ENCODE data around the gene NPPA.

Gene NPPA

DNA sequence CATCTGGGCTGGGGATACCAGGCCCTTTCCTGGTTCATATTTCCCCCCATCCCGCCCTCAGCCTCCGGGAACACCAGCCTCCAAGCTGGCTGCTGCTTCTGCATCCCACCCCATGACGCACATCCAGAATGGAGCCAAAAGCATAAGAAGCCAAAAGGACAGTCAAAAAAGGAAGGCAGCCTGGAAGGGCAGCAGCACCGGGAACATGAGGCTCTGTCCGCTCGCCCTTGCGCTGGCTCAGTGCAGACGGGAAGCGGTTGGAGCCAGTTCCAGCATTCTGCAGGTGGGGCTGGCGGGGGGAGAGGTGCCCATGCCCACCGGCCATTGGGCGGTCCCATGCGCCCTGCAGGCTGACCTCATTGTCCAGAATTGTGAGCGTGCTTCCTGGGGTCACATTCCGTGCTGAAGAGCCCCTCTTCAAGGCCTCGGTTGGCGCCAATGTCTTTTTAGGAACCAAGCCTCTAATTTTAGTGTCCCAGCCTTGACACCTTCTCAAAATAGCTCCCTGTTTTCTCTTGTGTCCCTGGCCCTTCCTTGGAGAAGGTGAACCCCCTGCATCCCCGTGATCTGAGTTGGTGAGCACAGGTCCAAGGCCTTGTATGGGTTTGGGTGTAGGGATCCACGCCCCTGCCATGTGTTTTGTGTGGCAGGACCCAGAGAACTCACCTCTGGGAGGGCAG lies 39.5 kb upstream of the NPPA start:
- no peak for DNase-seq (ENCODE audit: insufficient read length, low spot score)
- TF ChIP-seq, protein P1, sequence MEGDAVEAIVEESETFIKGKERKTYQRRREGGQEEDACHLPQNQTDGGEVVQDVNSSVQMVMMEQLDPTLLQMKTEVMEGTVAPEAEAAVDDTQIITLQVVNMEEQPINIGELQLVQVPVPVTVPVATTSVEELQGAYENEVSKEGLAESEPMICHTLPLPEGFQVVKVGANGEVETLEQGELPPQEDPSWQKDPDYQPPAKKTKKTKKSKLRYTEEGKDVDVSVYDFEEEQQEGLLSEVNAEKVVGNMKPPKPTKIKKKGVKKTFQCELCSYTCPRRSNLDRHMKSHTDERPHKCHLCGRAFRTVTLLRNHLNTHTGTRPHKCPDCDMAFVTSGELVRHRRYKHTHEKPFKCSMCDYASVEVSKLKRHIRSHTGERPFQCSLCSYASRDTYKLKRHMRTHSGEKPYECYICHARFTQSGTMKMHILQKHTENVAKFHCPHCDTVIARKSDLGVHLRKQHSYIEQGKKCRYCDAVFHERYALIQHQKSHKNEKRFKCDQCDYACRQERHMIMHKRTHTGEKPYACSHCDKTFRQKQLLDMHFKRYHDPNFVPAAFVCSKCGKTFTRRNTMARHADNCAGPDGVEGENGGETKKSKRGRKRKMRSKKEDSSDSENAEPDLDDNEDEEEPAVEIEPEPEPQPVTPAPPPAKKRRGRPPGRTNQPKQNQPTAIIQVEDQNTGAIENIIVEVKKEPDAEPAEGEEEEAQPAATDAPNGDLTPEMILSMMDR (IDR thresholded peaks at IDR 0.05; ENCODE audit: insufficient read depth, missing control alignments), result no peak
- no peak for FAIRE-seq

DNA sequence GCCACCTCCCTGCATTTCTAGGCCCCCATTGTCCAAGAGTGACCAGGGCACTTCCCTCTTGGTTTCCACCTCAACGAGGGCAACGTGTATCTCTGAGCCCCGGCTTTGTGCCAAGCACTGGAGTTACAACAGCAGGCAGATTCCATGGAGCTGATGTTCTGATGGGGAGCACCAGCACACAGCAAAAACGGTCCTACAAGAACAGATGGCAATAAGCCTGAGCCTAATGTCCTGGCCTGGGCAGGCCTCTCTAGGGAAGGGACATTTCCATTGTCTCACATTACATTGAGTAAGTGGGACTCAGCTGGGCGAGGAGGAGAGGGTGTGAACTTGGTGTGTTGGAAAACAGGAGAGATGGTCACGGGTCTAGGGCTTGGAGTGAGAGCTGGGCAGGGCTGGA lies 38.3 kb upstream of the NPPA start:
- TF ChIP-seq, protein P1 (IDR thresholded peaks at IDR 0.05; ENCODE audit: insufficient read depth, missing control alignments), result no peak
- FAIRE-seq, result no peak
- DNase-seq (ENCODE audit: insufficient read length, low spot score), result no peak

DNA sequence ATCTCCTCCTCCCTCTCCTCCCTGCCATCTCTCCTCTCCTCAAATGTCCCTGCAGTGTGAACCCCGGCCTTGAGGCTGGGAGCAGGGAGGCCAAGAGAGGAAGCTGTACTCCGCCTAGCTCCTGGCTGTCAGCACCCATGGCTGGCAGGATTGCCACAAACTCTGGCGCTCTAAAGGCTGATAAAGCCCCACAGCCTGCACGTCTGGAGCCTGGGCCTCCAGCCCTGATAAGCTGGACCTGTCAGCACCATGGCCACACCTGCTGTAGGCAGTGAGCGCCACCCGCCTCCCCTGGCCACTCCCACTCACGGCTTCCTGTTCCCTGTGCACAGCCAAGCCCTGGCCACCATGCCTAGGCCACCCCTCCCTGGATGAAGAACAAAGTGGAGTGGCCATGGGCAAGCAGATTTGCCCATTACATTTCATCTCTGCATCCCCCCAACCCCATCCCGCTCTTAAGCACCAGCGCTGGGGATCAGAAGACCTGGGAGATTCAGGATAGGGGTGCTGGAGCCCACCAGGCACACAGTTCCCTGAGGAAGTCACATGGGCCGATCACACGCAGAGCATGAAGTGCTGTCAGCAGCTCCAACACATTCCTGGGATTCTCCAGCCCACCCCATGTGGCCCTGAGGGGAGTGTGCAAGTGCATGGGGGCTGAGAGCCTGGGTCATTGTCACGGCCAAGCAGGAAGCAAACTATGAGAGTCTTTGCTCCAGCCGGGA lies 35.4 kb upstream of the NPPA start:
- FAIRE-seq (no peak), DNase-seq (ENCODE audit: insufficient read length, low spot score) (no peak)
- TF ChIP-seq, protein P1 (IDR thresholded peaks at IDR 0.05; ENCODE audit: insufficient read depth, missing control alignments), result no peak

DNA sequence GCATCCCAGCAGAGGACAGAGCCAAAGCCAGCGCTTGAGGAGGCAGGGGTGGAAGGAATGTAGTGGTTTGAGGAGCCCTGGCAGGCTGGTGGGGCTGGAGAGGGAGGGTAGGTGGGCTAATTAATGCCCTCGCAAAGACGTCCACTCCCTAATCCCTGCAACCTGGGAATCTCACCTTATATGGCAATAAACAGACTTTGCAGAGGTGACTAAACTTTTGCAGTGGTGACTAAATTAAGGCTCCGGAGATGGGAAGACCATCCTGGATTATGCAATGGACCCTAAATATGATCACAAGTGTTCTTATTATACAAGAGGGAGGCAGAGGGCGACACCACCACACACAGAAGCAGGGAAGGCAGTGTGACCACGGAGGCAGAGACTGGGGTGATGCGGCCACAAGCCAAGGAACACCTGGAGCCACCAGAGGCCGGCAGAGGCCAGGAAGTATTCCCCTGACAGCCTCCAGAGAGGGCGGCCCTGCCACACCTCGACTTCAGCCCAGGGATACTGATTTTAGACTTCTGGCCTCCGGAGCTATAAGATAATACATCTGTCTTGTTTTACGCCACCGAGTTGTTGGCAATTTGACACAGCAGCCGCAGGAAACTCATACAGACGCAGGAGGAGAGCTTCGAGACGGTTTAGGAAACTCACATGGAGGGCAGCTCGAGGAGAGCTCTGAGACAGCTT lies 34.3 kb upstream of the NPPA start:
- DNase-seq (ENCODE audit: insufficient read length, low spot score), result no peak
- no peak for FAIRE-seq
- TF ChIP-seq, protein P1 (IDR thresholded peaks at IDR 0.05; ENCODE audit: insufficient read depth, missing control alignments), result no peak

DNA sequence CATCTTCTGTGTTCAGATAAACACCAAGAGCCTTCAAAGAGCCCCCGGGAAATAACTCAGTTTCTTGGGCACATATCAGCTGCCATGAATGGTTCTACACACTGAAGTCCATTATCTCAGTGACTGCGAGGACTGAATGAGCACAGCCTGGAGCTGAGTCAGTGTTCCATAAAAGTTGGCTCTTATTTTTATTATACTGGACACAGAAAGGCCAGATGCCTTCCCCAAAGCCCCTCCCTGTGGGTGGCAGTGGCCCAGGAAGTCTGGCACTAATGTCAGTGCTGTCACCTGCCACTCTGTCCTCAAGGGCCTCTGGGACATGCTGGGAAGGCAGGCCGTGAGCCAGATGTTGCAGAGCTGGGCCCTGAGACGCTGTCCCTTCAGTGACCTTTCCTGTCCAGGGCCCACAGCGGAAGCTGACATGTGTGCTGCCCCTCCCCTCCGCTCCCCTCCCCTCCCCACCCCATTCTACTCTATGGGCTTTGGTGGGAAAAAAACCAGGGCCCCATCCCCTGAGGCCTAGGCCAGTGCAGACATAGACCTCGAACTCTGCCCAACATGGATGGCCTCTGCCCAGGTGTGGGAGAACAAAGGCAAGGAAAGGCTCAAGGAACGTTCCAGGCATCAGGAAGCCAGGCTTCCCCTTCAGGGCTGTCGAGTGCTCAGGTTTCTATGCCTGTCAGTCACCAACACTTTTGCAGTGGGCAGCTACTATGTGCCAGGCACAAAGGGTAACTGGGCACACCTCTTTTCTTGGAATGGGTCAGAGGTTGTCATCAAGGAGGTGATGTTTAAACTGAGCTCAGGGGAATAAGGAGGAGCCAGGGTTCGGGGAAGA lies 33.5 kb upstream of the NPPA start:
- FAIRE-seq (no peak), DNase-seq (ENCODE audit: insufficient read length, low spot score) (no peak)

DNA sequence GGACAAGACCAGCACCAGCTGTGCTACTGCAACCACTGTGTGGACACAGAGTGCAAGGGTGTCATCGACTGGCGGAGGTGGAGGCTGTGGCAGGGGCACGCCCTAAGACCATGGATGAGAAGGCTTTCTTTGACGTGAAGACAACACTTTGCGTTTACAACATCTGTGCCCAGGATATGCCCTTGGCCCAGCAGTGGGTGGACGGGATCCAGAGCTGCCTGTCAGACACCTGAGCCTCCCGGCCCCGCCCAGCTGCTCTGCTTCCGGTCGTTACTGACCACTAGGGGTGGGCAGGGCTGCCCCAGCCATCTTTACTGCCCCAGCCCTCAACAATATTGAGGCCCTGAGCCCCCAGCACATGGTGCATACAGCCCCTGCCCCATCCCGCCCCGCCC lies 32.6 kb upstream of the NPPA start:
- DNase-seq (ENCODE audit: insufficient read length, low spot score), result no peak
- TF ChIP-seq, protein P1 (IDR thresholded peaks at IDR 0.05; ENCODE audit: insufficient read depth, missing control alignments), result no peak
- FAIRE-seq, result no peak

More for the DNA sequence above, 33.5 kb upstream of the NPPA start:
- TF ChIP-seq, protein P1 (IDR thresholded peaks at IDR 0.05; ENCODE audit: insufficient read depth, missing control alignments), result no peak
